Measurements from ENCODE around the gene RNF4.
"Not testable (repeated sequence)": the region's sequence is repeated elsewhere in the genome, so short reads cannot be mapped to it uniquely, and the experiment has no call there.

The RNF4 gene

GRCh38 chr4:2468456-2469191 lies at the start of gene RNF4:
Gene RNF4 (plus strand): TSS chr4:2469106. CDS start chr4:2490494, 21,388 bp downstream.
- peak; percentile 96 for DNase-seq

GRCh38 chr4:2419814-2420213 lies 49.1 kb upstream of the RNF4 start:
- DNase-seq: no peak

- no peak for DNase-seq
Measured at GRCh38 chr4:2421928-2422327, 47.0 kb upstream of the RNF4 start.

- DNase-seq: no peak
Measured at GRCh38 chr4:2423066-2423465, 45.8 kb upstream of the RNF4 start.

- DNase-seq: no peak
Measured at GRCh38 chr4:2423695-2424094, 45.2 kb upstream of the RNF4 start.

GRCh38 chr4:2424581-2424980 lies 44.3 kb upstream of the RNF4 start:
- no peak for DNase-seq

- DNase-seq: no peak
Measured at GRCh38 chr4:2425386-2426068, 43.4 kb upstream of the RNF4 start.

GRCh38 chr4:2426069-2426397 lies 42.9 kb upstream of the RNF4 start:
- DNase-seq: no peak

GRCh38 chr4:2426711-2427275 lies 42.1 kb upstream of the RNF4 start:
- DNase-seq: no peak

- no peak for DNase-seq
Measured at GRCh38 chr4:2427383-2428334, 41.2 kb upstream of the RNF4 start.

GRCh38 chr4:2428496-2429213 lies 40.3 kb upstream of the RNF4 start:
- DNase-seq: no peak

- not testable (repeated sequence) for DNase-seq
Measured at GRCh38 chr4:2429945-2430757, 38.8 kb upstream of the RNF4 start.

- DNase-seq: no peak
Measured at GRCh38 chr4:2432004-2432403, 36.9 kb upstream of the RNF4 start.

GRCh38 chr4:2432991-2433530 lies 35.8 kb upstream of the RNF4 start:
- DNase-seq: no peak

GRCh38 chr4:2433609-2434350 lies 35.1 kb upstream of the RNF4 start:
- DNase-seq: no peak

- DNase-seq: no peak
Measured at GRCh38 chr4:2434420-2434819, 34.5 kb upstream of the RNF4 start.

- no peak for DNase-seq
Measured at GRCh38 chr4:2436301-2436700, 32.6 kb upstream of the RNF4 start.

- DNase-seq: no peak
Measured at GRCh38 chr4:2436761-2437474, 32.0 kb upstream of the RNF4 start.

GRCh38 chr4:2437475-2438215 lies 31.3 kb upstream of the RNF4 start:
- no peak for DNase-seq

Measured in activated T-cell treated with anti-CD3 and anti-CD28 coated beads, Interleukin-2, amount 50 U/mL, for 48 hours (primary cell).